Sigmoid colon (tissue), 7 donors: ENCODE data around the gene IKZF1. TPM values are rescaled to one million over a fixed set of nuclear protein-coding genes. Genes with fewer than 3 reads are reported as not detected.

Experiments
- DNase-seq: peaks from one replicate; pipeline ENCODE4 v3.0.0-alpha.2; 2019
- H3K27ac ChIP-seq, 4 donors: fragments of 200-600 bp; sonication (generic); one replicate each; pipeline ENCODE4 v1.5.1; 2016 to 2019; ENCODE audit warnings: mild to moderate bottlenecking in 1 of 4
- H3K27me3 ChIP-seq, 3 donors: fragments of 200-600 bp; sonication (generic); one replicate each; pipeline ENCODE4 v1.5.1; 2019; ENCODE audit warnings: mild to moderate bottlenecking in 1 of 3
- H3K36me3 ChIP-seq, 4 donors: fragments of 200-600 bp; sonication (generic); one replicate each; pipeline ENCODE4 v1.5.1; 2016 to 2019
- H3K4me1 ChIP-seq, 4 donors: fragments of 200-600 bp; sonication (generic); one replicate each; pipeline ENCODE4 v1.5.1; 2017 to 2019
- H3K4me3 ChIP-seq, 4 donors: fragments of 200-600 bp; sonication (generic); one replicate each; pipeline ENCODE4 v1.5.1; 2017 to 2019; ENCODE audit warnings: mild to moderate bottlenecking in 2 of 4, moderate library complexity in 1 of 4
- H3K9me3 ChIP-seq, 4 donors: fragments of 200-600 bp in 3 of 4; sonication (generic) in 3 of 4; one replicate each; pipeline versions ENCODE4 v1.5.1 to v1.6.1; 2013 to 2019
- CTCF ChIP-seq, 4 experiments: fragments of 450-650 bp in 3 of 4; fragments of 200-600 bp in 1 of 4; IDR thresholded peaks; one replicate each; pipeline ENCODE4 v1.5.1; 2016 to 2019; ENCODE audit warnings: antibody characterized with exemption in 4 of 4, mild to moderate bottlenecking in 3 of 4, moderate library complexity in 2 of 4
- EP300 ChIP-seq, 4 donors: sonication (generic); formaldehyde crosslinking; IDR thresholded peaks; one replicate each; pipeline ENCODE4 v1.6.1; 2017; ENCODE audit warnings: antibody characterized with exemption in 4 of 4
- POLR2A ChIP-seq, 2 donors: fragments of 450-650 bp; IDR thresholded peaks; one replicate each; pipeline ENCODE4 v1.6.1; 2016; ENCODE audit warnings: antibody characterized with exemption in 2 of 2, mild to moderate bottlenecking in 2 of 2, moderate library complexity in 2 of 2
- POLR2AphosphoS5 ChIP-seq, 4 donors: sonication (generic); formaldehyde crosslinking; IDR thresholded peaks; one replicate each; pipeline ENCODE4 v1.6.1; 2017; ENCODE audit warnings: antibody characterized with exemption in 4 of 4
- WGBS, 2 donors: extraction: QIAGEN DNeasy Blood & Tissue Kit; methylation state at CpG; one replicate each; pipeline ENCODE4 v1.1.7; 2013; 5-methylcytosine and 5-hydroxymethylcytosine counted together
- intact Hi-C: fragments of 100-400 bp; cut with DNase I; formaldehyde crosslinking; loops from one replicate; pipeline ENCODE4 v1.15.1; 2023
- polyA plus RNA-seq, 3 donors: library from polyadenylated mRNA; stranded (reverse); fragments of 200-250 nt; gene quantifications; one replicate each; pipeline ENCODE4 v1.2.3, GENCODE V29; 2013
- total RNA-seq, 4 donors: library from RNA; depleted of rRNA; stranded (reverse); fragments of >200 nt; gene quantifications; one replicate each; pipeline ENCODE4 v1.1.0, GENCODE V29; 2016
- donor health status: healthy with polysubstance abuse.
- donor health status: Bipolar disorder and iron deficiency.
- donor health status: healthy.

Gene IKZF1
- total and polyA plus RNA-seq, 7 donors: 1.8 to 29.9 (median 6.4) TPM

- WGBS, 2 donors: 87 to 92% methylated on average over 6 of the region's 6 CpGs
- Histone ChIP-seq H3K4me3 (no peak overlapping the region), H3K27ac (no peak overlapping the region), H3K36me3 (no peaks in the 10 kb centered on the region), H3K27me3 (no peaks in the 10 kb centered on the region), H3K4me1 (no peaks in the 10 kb centered on the region), H3K9me3 (no peaks in the 10 kb centered on the region)
- intact Hi-C loops: no loop called here
- no peak for DNase-seq
- TF ChIP-seq EP300 (IDR thresholded peaks at IDR 0.05) (no peak), POLR2AphosphoS5 (IDR thresholded peaks at IDR 0.05) (no peak), CTCF (IDR thresholded peaks at IDR 0.05) (no peak), POLR2A (IDR thresholded peaks at IDR 0.05) (no peak)
Observed at GRCh38 chr7:50349399-50349798, 44.9 kb downstream of the IKZF1 start.

- no peaks in the 10 kb centered on the region for H3K9me3 ChIP-seq
- intact Hi-C loops: no loop called here
- no peaks in the 10 kb centered on the region for H3K36me3 ChIP-seq
- 66 to 75% methylated on average over 18 of the region's 18 CpGs for WGBS, 2 donors
- H3K4me3 ChIP-seq: no peak overlapping the region
- H3K4me1 ChIP-seq: no peaks in the 10 kb centered on the region
- no peaks in the 10 kb centered on the region for H3K27me3 ChIP-seq
- DNase-seq: peak; percentile 60
- no peak overlapping the region for H3K27ac ChIP-seq
- no peak for TF ChIP-seq POLR2A (IDR thresholded peaks at IDR 0.05)
- no peak for TF ChIP-seq POLR2AphosphoS5 (IDR thresholded peaks at IDR 0.05)
- TF ChIP-seq CTCF (IDR thresholded peaks at IDR 0.05): no peak
- TF ChIP-seq EP300 (IDR thresholded peaks at IDR 0.05): no peak
Observed at GRCh38 chr7:50349963-50350944, 45.7 kb downstream of the IKZF1 start.

- H3K27ac ChIP-seq: no peak overlapping the region
- DNase-seq: no peak
- no peak for TF ChIP-seq CTCF (IDR thresholded peaks at IDR 0.05)
- TF ChIP-seq EP300 (IDR thresholded peaks at IDR 0.05): no peak
- TF ChIP-seq POLR2AphosphoS5 (IDR thresholded peaks at IDR 0.05): no peak
- no peak for TF ChIP-seq POLR2A (IDR thresholded peaks at IDR 0.05)
- H3K27me3 ChIP-seq: no peaks in the 10 kb centered on the region
- no peaks in the 10 kb centered on the region for H3K36me3 ChIP-seq
- H3K4me1 ChIP-seq: no peaks in the 10 kb centered on the region
- H3K4me3 ChIP-seq: no peak overlapping the region
- no peaks in the 10 kb centered on the region for H3K9me3 ChIP-seq
- WGBS, 2 donors: 44 to 68% methylated on average over 2 of the region's 2 CpGs
- intact Hi-C loops: no loop called here
Observed at GRCh38 chr7:50351267-50351666, 46.8 kb downstream of the IKZF1 start.

- no peak overlapping the region for H3K27ac ChIP-seq
- H3K36me3 ChIP-seq: no peaks in the 10 kb centered on the region
- H3K4me1 ChIP-seq: no peaks in the 10 kb centered on the region
- TF ChIP-seq EP300 (IDR thresholded peaks at IDR 0.05) (no peak), CTCF (IDR thresholded peaks at IDR 0.05) (no peak)
- no peak for DNase-seq
- no peaks in the 10 kb centered on the region for H3K27me3 ChIP-seq
- H3K4me3 ChIP-seq: no peak overlapping the region
- intact Hi-C loops: no loop called here
- 49 to 57% methylated on average over 3 of the region's 3 CpGs for WGBS, 2 donors
- H3K9me3 ChIP-seq: no peaks in the 10 kb centered on the region
Observed at GRCh38 chr7:50352282-50352681, 47.8 kb downstream of the IKZF1 start.
